IgD-negative memory B cell (primary cell): ENCODE data around the gene PSORS1C1. TPM values are rescaled to one million over a fixed set of nuclear protein-coding genes. Genes with fewer than 3 reads are reported as not detected.
"Not testable (repeated sequence)": the region's sequence is repeated elsewhere in the genome, so short reads cannot be mapped to it uniquely, and the experiment has no call there.

Experiments used
- H3K27ac Mint-ChIP-seq, 3 donors: one replicate each; pipeline ENCODE4 v1.8.0; 2020 to 2022; ENCODE audit warnings: mild to moderate bottlenecking in 3 of 3, mixed read lengths in 3 of 3, moderate library complexity in 1 of 3
- H3K27me3 Mint-ChIP-seq: one replicate; pipeline ENCODE4 v1.8.0; 2021; ENCODE audit warnings: mixed read lengths
- H3K36me3 Mint-ChIP-seq: one replicate; pipeline ENCODE4 v1.8.0; 2020; ENCODE audit warnings: mild to moderate bottlenecking, mixed read lengths
- H3K4me1 Mint-ChIP-seq, 3 donors: one replicate each; pipeline ENCODE4 v1.8.0; 2020 to 2022; ENCODE audit warnings: mixed read lengths in 3 of 3, mild to moderate bottlenecking in 1 of 3
- H3K4me3 Mint-ChIP-seq, 4 donors: one replicate each; pipeline ENCODE4 v1.8.0; 2020 to 2022; ENCODE audit warnings: mild to moderate bottlenecking in 4 of 4, mixed read lengths in 4 of 4, moderate library complexity in 3 of 4
- H3K9me3 Mint-ChIP-seq, 3 donors: one replicate each; pipeline ENCODE4 v1.8.0; 2020 to 2021; ENCODE audit warnings: mixed read lengths in 3 of 3, mild to moderate bottlenecking in 1 of 3
- polyA plus RNA-seq: library from polyadenylated mRNA; unstranded; fragments of 300-500 nt; fragmentation: Illumina TruSeq; gene quantifications from one replicate; pipeline ENCODE4 v1.2.3, GENCODE V29; 2021

PSORS1C1 gene
- polyA plus RNA-seq, 1 donor from 2014 or later, result 0.94 TPM

DNA sequence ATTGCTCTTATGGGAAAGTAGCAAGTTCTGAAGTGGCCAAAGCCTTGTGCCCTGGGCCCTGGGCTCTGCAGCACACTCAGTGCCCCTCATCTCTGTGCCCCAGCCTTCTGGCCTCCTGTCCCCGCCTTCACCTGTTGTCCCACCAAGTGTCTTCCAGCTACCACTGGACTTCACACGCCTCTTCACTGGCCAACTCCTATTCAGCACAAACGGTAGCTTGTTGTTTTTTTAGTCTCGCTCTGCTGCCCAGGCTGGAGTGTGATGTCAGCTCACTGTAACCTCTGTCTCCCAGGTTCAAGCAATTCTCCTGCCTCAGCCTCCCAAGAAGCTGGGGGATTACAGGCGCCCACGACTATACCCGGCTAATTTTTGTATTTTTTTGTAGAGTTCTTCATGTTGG lies 38.2 kb downstream of the PSORS1C1 start:
- no peaks in the 10 kb centered on the region for H3K27me3 Mint-ChIP-seq
- peaks cover 6% of the 10 kb centered on the region for H3K36me3 Mint-ChIP-seq
- no peaks in the 10 kb centered on the region for H3K9me3 Mint-ChIP-seq
- H3K4me3 Mint-ChIP-seq, result no peak overlapping the region
- H3K27ac Mint-ChIP-seq, result no peak overlapping the region
- peaks cover 0 to 11% (median 4%) of the 10 kb centered on the region in 3 donors for H3K4me1 Mint-ChIP-seq

DNA sequence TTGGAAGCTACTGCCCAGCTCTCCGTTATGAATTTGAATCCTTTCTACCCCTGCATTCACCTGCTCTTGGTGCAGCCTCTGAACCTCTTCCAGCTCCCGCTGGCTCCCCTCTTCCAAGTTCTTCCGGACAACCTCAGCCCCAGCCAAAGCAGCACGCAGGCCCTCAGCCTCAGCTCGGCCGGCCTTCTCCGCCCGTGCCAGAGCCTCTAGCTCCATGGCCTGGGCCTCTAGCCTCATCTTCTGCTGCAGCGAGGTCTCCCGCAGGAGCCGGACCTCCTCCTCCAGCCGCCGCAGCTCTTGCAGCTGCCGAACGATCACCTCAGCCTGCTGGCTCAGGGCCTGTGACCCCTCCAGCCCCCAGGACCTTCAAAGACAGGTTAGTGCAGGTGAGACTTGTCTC lies 39.8 kb downstream of the PSORS1C1 start:
- Mint-ChIP-seq H3K4me3 (no peak overlapping the region), H3K9me3 (no peaks in the 10 kb centered on the region), H3K27me3 (no peaks in the 10 kb centered on the region), H3K27ac (no peak overlapping the region), H3K4me1 (peaks cover 4 to 16% (median 6%) of the 10 kb centered on the region in 3 donors), H3K36me3 (peaks cover 2% of the 10 kb centered on the region)

DNA sequence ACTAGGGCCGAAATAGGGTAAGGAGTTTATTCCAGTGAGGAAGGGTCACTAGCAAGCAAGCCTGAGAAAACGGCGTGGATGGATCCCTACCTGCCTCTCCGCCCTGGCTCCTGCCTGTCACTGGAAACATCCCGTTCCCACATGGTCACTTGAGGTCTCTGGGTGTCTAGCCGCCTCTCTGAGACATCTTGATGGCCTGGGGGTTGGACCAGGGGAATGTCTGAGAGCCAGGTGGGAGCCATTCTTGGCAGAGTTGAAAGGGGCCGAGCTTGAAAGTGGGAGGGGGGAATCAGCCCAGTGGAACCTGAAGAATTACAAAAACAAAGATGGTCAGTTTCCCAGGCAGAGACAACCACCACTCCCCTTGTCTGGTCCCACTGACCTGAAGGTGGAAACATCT lies 42.0 kb downstream of the PSORS1C1 start:
- Mint-ChIP-seq H3K4me3 (peak overlapping the region in 2 of 4 donors; percentile 63 to 81), H3K36me3 (peaks cover under 1% of the 10 kb centered on the region), H3K27ac (no peak overlapping the region), H3K9me3 (no peaks in the 10 kb centered on the region), H3K27me3 (no peaks in the 10 kb centered on the region), H3K4me1 (peaks cover 9 to 23% (median 11%) of the 10 kb centered on the region in 3 donors)

DNA sequence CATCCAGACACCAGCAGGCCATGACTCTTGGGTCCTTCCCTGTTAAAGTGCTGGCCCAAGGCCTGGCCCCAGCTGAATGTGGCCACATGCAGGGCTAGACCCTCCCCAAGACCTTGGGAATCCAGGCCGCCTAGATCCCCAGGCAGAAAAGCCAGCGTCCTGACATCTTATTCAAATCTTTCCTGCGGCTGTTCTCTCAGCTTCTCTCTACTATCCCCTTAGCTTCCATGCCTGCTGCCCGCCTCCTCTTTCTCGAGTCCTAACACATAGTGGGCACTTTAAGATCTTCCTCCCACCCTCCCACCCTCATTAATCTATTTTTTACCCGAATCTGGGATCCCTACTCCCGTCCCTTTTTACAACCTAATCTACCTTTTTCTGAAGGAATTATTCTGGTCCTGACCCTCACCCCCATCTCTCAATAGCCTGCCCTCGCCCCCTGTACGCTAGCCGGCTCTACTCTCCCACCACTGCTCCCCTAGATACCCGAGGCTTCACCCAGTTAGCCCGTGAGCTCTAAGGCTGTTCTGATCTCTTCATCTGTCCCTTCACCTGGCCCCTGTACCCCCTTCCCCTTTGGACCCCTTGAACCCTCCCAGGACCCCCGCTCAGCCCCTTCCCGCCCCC lies 43.0 kb downstream of the PSORS1C1 start, which contains the start of gene CCHCR1:
Gene CCHCR1, minus strand, starts transcription at position 290 of the 627 bp plus-strand sequence. Its CDS starts 202 bp downstream, at position 88.
- Mint-ChIP-seq H3K4me3 (peak within 1 kb of the TSS; percentile 81 to 97 (median 93)), H3K27ac (peak within 1 kb of the TSS; percentile 36 to 98 (median 94)), H3K9me3 (no peaks in the 10 kb centered on the region), H3K36me3 (peaks cover 2% of the 10 kb centered on the region), H3K27me3 (no peaks in the 10 kb centered on the region), H3K4me1 (peaks cover 9 to 23% (median 11%) of the 10 kb centered on the region in 3 donors)

DNA sequence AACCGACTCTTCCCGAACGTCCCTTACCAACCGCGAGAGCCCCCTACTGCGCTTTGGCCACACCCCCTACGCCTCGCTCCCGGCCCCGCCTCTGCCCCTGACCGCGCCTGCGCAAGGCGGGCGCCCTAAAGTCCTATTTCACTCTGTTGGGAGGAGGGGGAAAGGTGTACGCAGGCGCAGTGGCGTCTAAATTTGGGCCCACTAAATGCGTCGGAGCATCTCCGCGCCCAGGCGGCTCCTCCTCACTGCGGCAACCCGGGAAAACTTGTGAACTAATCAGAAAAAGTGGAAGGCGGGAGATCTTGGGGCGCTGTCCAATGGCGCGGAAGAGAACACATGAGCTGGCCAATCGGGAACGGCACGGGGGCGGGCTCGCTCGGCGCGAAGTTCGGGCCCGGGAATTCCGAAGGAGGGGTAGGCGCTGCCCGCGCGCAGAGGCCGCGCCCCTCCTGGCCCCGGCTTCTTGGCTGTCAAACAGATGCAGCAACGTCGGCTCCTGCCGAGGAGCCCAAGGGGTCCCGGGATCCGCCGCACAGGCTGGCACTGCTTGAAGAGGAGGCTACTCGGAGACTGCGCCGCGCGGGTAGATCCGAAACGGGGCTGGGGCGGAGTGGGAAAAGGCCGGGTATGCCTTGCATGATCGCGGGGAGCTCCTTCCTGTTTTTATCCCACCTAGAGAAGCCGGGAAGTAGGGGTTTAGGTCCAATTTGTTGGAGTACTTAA lies 43.7 kb downstream of the PSORS1C1 start, which contains the start of gene TCF19:
Gene TCF19, plus strand, starts transcription at position 450 of the 723 bp plus-strand sequence. CDS start 881 bp downstream, outside the sequence.
- Mint-ChIP-seq H3K9me3 (no peaks in the 10 kb centered on the region), H3K27me3 (no peaks in the 10 kb centered on the region), H3K4me3 (peak within 1 kb of the TSS; percentile 81 to 97 (median 93)), H3K27ac (peak within 1 kb of the TSS; percentile 36 to 98 (median 94)), H3K4me1 (peaks cover 9 to 25% (median 13%) of the 10 kb centered on the region in 3 donors), H3K36me3 (peaks cover 2% of the 10 kb centered on the region)

DNA sequence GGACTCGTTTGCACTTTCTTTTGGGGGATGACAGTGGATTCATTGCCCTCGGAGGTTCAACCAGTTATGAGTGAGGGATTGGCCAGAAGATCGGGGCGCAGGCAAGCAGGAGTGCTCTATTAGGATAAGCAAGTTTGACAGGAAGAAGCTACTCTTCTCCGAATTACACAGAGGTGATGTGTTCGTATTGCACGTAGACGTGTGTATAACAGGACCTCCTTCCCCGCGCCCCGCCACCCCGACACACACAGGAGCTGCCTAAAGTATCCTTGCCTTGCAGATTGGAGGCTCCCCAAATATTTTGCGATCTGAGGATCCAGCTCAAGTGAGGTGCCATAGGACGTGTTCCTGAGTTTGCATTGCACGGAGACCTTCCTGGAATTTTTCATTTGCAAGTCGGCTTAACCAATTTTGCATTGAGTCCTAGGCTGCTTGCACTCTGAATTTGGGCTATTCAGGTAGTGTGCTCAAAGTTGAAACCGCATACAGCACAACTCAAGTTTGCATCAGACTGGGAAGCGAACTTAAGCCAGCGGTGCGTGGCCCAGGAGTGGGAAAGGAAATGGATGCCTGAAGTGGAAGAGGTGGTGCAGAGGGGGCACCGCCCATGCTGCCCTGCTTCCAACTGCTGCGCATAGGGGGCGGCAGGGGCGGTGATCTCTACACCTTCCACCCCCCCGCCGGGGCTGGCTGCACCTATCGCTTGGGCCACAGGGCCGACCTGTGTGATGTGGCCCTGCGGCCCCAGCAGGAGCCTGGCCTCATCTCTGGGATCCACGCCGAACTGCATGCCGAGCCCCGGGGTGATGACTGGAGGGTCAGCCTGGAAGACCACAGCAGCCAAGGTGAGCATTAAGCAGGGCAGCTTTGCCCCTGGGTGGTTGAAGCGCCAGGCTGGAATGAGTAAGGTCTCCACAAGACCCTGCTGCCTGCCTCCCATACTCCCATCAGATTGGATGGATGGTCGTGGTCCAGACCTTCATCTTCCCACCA lies 44.6 kb downstream of the PSORS1C1 start:
- Mint-ChIP-seq H3K27ac (peak overlapping the region; percentile 36 to 98 (median 94)), H3K36me3 (peaks cover 2% of the 10 kb centered on the region), H3K4me1 (peaks cover 13 to 28% (median 21%) of the 10 kb centered on the region in 3 donors), H3K27me3 (no peaks in the 10 kb centered on the region), H3K9me3 (no peaks in the 10 kb centered on the region), H3K4me3 (peak overlapping the region; percentile 81 to 97 (median 93))

DNA sequence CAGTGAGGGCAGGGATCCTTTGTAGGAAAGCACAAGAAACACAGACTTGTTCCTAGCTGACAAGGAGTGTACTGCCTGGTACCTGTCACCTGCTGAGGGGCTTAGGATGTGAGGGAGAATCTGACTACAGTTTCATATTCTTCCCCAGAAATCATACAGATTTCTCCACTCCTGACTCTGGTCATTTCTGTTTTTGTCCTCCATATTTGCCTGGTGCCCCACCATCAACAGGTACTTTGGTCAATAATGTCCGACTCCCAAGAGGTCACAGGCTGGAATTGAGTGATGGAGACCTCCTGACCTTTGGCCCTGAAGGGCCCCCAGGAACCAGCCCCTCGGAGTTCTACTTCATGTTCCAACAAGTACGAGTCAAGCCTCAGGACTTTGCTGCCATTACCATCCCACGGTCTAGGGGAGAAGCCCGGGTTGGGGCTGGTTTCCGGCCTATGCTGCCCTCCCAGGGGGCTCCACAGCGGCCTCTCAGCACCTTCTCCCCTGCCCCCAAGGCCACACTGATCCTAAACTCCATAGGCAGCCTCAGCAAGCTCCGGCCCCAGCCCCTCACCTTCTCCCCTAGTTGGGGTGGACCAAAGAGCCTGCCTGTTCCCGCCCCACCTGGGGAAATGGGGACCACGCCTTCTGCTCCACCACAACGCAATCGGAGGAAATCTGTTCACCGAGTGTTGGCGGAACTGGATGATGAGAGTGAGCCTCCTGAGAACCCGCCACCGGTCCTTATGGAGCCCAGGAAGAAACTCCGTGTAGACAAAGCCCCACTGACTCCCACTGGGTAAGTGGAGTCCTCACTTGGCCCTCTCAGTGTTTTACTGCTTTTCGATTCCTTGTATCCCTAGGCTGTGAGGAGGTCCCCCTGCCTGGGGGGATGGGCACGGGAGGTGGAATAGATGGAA lies 46.9 kb downstream of the PSORS1C1 start:
- Mint-ChIP-seq H3K27me3 (no peaks in the 10 kb centered on the region), H3K4me1 (peaks cover 21 to 37% (median 26%) of the 10 kb centered on the region in 3 donors), H3K36me3 (peaks cover 2% of the 10 kb centered on the region), H3K27ac (no peak overlapping the region), H3K9me3 (no peaks in the 10 kb centered on the region), H3K4me3 (peak overlapping the region in 1 of 4 donors; percentile 46)

DNA sequence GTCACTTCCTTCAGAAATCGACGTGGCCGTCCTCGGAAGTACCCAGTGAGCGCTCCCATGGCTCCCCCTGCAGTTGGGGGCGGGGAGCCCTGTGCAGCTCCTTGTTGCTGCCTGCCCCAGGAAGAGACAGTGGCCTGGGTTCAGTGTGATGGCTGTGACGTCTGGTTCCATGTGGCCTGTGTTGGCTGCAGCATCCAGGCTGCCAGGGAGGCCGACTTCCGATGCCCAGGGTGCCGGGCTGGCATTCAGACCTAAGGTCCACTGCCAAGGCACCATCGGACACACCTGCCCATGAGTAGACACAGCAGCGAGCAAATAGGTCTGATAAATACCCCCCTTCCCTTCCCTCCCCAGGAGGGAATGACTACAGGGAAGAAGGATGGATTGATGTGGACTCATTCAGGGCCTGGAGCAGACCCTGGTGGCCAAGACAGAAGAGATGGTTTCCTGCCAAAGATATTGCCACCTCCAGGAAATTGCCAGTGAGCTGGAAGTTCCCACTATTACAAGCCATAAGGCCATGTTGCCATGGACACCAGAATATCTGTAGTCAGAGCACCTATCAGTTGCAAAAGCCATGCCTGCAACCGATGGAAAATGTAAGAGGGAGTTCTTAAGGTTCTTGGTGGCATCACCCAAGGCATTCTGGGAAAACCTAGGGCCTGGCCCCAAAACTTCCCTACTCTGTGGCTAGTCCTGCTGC lies 48.0 kb downstream of the PSORS1C1 start:
- Mint-ChIP-seq H3K4me1 (peaks cover 21 to 30% (median 26%) of the 10 kb centered on the region in 3 donors), H3K27ac (peak overlapping the region in 1 of 3 donors; percentile 3), H3K36me3 (peaks cover 2% of the 10 kb centered on the region), H3K27me3 (no peaks in the 10 kb centered on the region), H3K4me3 (peak overlapping the region in 1 of 4 donors; percentile 46), H3K9me3 (no peaks in the 10 kb centered on the region)

DNA sequence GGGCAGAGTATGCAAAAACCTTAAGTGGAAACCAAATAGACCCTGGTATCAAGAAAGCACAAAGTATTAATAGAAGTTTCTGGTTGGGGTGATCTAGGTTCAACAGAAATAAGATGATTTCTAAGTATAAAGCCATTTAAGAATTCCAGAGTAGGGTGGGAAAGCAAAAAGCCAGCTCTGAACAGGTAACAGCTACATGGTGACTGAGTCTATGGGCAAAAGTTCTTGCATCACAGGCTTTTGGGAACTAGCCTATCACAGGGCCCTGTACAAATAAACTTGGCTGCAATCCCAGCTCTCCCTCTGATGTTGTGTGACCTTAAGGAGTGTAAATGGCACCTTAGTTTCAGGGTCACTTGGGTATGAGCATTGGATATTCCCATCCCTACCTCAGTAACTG lies 49.3 kb downstream of the PSORS1C1 start:
- H3K36me3 Mint-ChIP-seq, result peaks cover 2% of the 10 kb centered on the region

DNA sequence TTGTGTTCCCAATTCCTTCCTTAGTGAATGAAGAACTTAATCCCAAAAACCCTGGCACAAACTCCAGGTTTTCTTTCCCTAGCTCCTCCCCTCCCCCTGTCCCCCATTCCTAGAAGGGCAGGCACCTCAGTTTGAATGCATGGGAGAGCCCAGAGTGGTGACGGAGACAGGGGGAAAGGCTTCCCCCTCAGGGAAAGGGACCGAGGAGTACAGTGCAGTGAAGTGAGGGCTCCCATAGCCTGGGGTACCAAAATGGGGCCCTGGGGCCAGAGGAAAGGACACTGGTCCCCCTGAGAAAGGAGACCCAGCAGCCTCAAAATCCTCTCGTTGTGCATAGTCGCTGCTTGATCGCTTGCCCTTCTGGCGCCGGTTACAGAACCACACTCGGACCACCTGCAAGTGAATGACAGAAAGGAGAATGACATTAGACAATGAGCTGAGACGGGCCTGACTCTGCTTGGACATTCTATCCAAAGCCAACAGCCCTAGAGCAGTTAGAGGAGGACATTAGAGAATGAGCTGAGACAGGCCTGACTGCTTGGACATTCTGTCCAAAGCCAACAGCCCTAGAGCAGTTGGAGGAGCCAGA lies 50.0 kb downstream of the PSORS1C1 start:
- not testable (repeated sequence) for H3K27me3 Mint-ChIP-seq, H3K36me3 Mint-ChIP-seq, H3K9me3 Mint-ChIP-seq
- Mint-ChIP-seq H3K27ac (peak overlapping the region; percentile 8 to 91 (median 64)), H3K4me3 (peak overlapping the region in 3 of 4 donors; percentile 1 to 93 (median 20)), H3K4me1 (peaks cover 16 to 20% (median 20%) of the 10 kb centered on the region in 3 donors)

More for the DNA sequence above, 49.3 kb downstream of the PSORS1C1 start:
- H3K27me3 Mint-ChIP-seq, result no peaks in the 10 kb centered on the region
- H3K9me3 Mint-ChIP-seq, result no peaks in the 10 kb centered on the region
- H3K27ac Mint-ChIP-seq, result peak overlapping the region in 1 of 3 donors; percentile 64
- H3K4me3 Mint-ChIP-seq, result peak overlapping the region in 2 of 4 donors; percentile 2 to 49
- peaks cover 17 to 25% (median 24%) of the 10 kb centered on the region in 3 donors for H3K4me1 Mint-ChIP-seq

DNA sequence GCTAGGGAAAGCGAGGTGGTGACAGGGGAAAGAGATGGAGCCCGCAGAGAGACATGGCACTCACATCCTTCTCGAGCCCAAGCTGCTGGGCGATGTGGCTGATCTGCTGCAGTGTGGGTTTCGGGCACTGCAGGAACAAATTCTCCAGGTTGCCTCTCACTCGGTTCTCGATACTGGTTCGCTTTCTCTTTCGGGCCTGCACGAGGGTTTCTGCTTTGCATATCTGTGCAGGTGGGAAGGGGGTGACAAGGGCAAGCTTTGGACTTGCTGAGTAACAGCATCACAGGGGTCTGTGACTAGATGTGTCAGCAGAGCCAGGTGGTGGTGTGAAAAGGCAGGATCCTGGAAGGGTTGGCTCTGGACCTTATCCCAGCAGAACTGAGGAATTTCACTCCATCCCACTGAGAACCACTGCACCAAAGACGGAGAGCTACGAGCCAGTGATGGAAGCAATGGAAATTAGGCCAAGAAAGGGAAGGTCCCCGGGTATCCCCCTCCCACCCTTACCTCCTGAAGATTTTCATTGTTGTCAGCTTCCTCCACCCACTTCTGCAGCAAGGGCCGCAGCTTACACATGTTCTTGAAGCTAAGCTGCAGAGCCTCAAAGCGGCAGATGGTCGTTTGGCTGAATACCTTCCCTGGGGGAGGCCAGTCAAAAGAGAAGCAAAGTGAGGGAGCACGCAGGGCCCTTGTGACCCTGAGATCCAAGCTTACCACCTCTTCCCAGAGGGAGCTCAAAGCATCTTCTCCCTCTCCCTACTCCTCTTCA lies 50.6 kb downstream of the PSORS1C1 start:
- H3K36me3 Mint-ChIP-seq, H3K9me3 Mint-ChIP-seq, H3K27me3 Mint-ChIP-seq: not testable (repeated sequence)
- Mint-ChIP-seq H3K27ac (peak overlapping the region; percentile 8 to 91 (median 51)), H3K4me1 (peaks cover 12 to 15% (median 15%) of the 10 kb centered on the region in 3 donors), H3K4me3 (peak overlapping the region; percentile 1 to 93 (median 72))

DNA sequence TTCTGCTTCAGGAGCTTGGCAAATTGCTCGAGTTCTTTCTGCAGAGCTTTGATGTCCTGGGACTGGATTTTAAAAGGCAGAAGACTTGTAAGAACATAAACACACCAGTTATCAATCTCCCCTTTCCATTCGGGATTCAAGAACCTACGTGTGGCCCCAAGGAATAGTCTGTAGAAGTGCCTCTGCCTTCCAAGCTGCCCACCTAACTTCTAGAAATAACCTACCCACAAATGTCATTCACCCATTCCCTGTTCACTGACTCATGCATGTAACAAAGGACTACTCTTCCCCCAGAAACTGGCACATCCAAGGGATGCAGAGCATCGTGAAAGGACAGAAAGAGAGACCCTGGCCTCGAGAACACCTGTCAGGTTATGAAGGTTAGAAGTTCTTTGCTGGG lies 51.4 kb downstream of the PSORS1C1 start:
- H3K27me3 Mint-ChIP-seq, result no peaks in the 10 kb centered on the region
- H3K36me3 Mint-ChIP-seq, result peaks cover 2% of the 10 kb centered on the region
- peaks cover 12 to 15% (median 15%) of the 10 kb centered on the region in 3 donors for H3K4me1 Mint-ChIP-seq
- peak overlapping the region in 1 of 4 donors; percentile 23 for H3K4me3 Mint-ChIP-seq
- no peaks in the 10 kb centered on the region for H3K9me3 Mint-ChIP-seq
- H3K27ac Mint-ChIP-seq, result no peak overlapping the region
